GM21723 (cell line): ENCODE results near the gene HBA2.
"Not testable (repeated sequence)": the region's sequence is repeated elsewhere in the genome, so short reads cannot be mapped to it uniquely, and the experiment has no call there.

Source experiments
- ATAC-seq: cut with Tn5 transposase; IDR thresholded peaks from one replicate; pipeline ENCODE4 v1.9.1; 2021; ENCODE audit warnings: mild to moderate bottlenecking, moderate library complexity; ENCODE audit not compliant: unreplicated experiment

Gene HBA2

GRCh38 chr16:154217-155030, 18.3 kb upstream of the HBA2 start:
- no peak for ATAC-seq

- ATAC-seq, result no peak
These were observed 17.7 kb upstream of the HBA2 start for GRCh38 chr16:155031-155398.

- ATAC-seq, result no peak
These were observed 13.4 kb upstream of the HBA2 start for GRCh38 chr16:159136-159849.

- ATAC-seq, result not testable (repeated sequence)
These were observed 12.4 kb upstream of the HBA2 start for GRCh38 chr16:160242-160641.

GRCh38 chr16:160691-161190, 11.9 kb upstream of the HBA2 start:
- ATAC-seq, result no peak

GRCh38 chr16:162271-162991, 10.2 kb upstream of the HBA2 start:
- no peak for ATAC-seq

GRCh38 chr16:163139-163538, 9.5 kb upstream of the HBA2 start:
- ATAC-seq, result not testable (repeated sequence)

- not testable (repeated sequence) for ATAC-seq
These were observed 9.0 kb upstream of the HBA2 start for GRCh38 chr16:163696-164095.

- not testable (repeated sequence) for ATAC-seq
These were observed 8.4 kb upstream of the HBA2 start for GRCh38 chr16:164134-164823.

GRCh38 chr16:164827-165538, 7.7 kb upstream of the HBA2 start:
- no peak for ATAC-seq

GRCh38 chr16:165539-166374, 6.9 kb upstream of the HBA2 start, which contains the start of gene HBM:
HBM (plus strand) TSS chr16:165978; CDS start chr16:165998, 20 bp downstream.
- ATAC-seq, result no peak

- no peak for ATAC-seq
These were observed 6.1 kb upstream of the HBA2 start for GRCh38 chr16:166375-167121.

- ATAC-seq, result no peak
These were observed 5.5 kb upstream of the HBA2 start for GRCh38 chr16:167122-167690.

- no peak for ATAC-seq
These were observed 4.3 kb upstream of the HBA2 start for GRCh38 chr16:168424-168823.

- ATAC-seq, result no peak
These were observed 3.7 kb upstream of the HBA2 start for GRCh38 chr16:169014-169413.

- not testable (repeated sequence) for ATAC-seq
These were observed 2.6 kb upstream of the HBA2 start for GRCh38 chr16:170088-170507.

- ATAC-seq, result no peak
These were observed 1.9 kb upstream of the HBA2 start for GRCh38 chr16:170788-171187.

GRCh38 chr16:173211-173854, 657 bp downstream of the HBA2 start:
- ATAC-seq, result not testable (repeated sequence)
